ENCODE measurements around the gene FARS2. TPM values are rescaled to one million over a fixed set of nuclear protein-coding genes. Genes with fewer than 3 reads are reported as not detected.

Gene FARS2
- total and polyA plus RNA-seq, 2 donors (not counting 1 experiment from before 2014, with no cell fraction given), result 33.0 to 35.5 TPM

GRCh38 chr6:5511954-5512353 lies 250.6 kb downstream of the FARS2 start:
- intact Hi-C loops (cut with micrococcal nuclease), result no loop called here
- TF ChIP-seq EZH2 (IDR thresholded peaks at IDR 0.05; ENCODE audit: borderline replicate concordance, insufficient read depth, low read depth, low read length, poor library complexity, severe bottlenecking), result no peak
- no peak for TF ChIP-seq CTCF (IDR thresholded peaks at IDR 0.05)
- ATAC-seq (ENCODE audit: low read depth) (no peak), DNase-seq (no peak)
- Histone ChIP-seq H3K9ac (ENCODE audit: low read length) (no peak overlapping the region), H3K4me1 (ENCODE audit: control insufficient read depth in 2 of 2, insufficient read depth in 2 of 2, low read length in 2 of 2) (peaks cover 16 to 17% of the 10 kb centered on the region in 2 donors), H3K4me2 (replicated peaks; ENCODE audit: low read depth, low read length, poor library complexity, severe bottlenecking) (no peak overlapping the region), H3K27me3 (replicated peaks in 1 of 4; ENCODE audit: control extremely low read depth in 1 of 4, control insufficient read depth in 3 of 4, insufficient read depth in 4 of 4, low read length in 3 of 4) (no peaks in the 10 kb centered on the region), H3K4me3 (ENCODE audit: control extremely low read depth in 1 of 5, extremely low read depth in 1 of 5, insufficient read depth in 1 of 5, low read depth in 2 of 5, low read length in 4 of 5) (no peak overlapping the region), H3K9me3 (ENCODE audit: control extremely low read depth in 1 of 3, control insufficient read depth in 2 of 3, insufficient read depth in 1 of 3, low read length in 2 of 3) (no peaks in the 10 kb centered on the region), H3K36me3 (replicated peaks in 1 of 2; ENCODE audit: control extremely low read depth in 1 of 2, control insufficient read depth in 1 of 2, extremely low read depth in 1 of 2, insufficient read depth in 2 of 2, low read length in 1 of 2) (no peaks in the 10 kb centered on the region), H2AFZ (ENCODE audit: insufficient read depth, low read depth, low read length, poor library complexity, severe bottlenecking) (no peak overlapping the region), H3K79me2 (ENCODE audit: control insufficient read depth, insufficient read depth, low read length) (peaks cover 4% of the 10 kb centered on the region), H3K27ac (ENCODE audit: low read length in 2 of 2) (no peak overlapping the region), H4K20me1 (ENCODE audit: control insufficient read depth, insufficient read depth, low read length, poor library complexity, severe bottlenecking) (no peaks in the 10 kb centered on the region)
- POLR2A ChIA-PET, result no interaction called here
- H3K9me3 Mint-ChIP-seq (ENCODE audit: insufficient read depth), result no peaks in the 10 kb centered on the region
- no peak overlapping the region for H3K27ac Mint-ChIP-seq
- CTCF ChIA-PET, result interaction anchor here (1.0 to 1.8 kb wide), 2 partner anchors 13 to 22 kb away, joined by 3 read pairs; no protein-coding TSS in a partner anchor
- peaks cover 22% of the 10 kb centered on the region for H3K4me1 Mint-ChIP-seq
- no CpG with 5 or more reads among the region's 3 CpGs for WGBS (ENCODE audit: insufficient coverage)
- no peak overlapping the region for H3K4me3 Mint-ChIP-seq
- no peaks in the 10 kb centered on the region for H3K27me3 Mint-ChIP-seq

DNA sequence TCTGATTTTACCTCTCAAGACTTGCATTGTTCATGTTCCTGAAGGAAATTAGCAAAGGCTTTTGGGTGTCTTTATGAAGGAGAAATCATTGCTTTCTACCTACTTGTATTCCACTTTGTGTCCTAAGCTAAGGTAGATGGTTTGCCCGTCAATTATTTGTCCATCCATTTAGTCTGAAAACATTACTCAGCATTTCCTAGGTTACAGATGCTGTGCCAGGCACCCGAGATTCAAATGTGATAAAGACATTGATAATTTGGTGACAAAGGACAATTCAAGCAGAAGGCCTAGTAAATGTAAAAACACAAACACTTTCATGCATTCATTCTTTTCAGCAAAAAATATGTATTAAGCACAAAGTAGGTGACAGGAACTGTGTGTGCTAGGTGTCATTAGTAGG lies 251.1 kb downstream of the FARS2 start:
- Mint-ChIP-seq H3K27ac (no peak overlapping the region), H3K27me3 (no peaks in the 10 kb centered on the region), H3K4me3 (no peak overlapping the region), H3K4me1 (peaks cover 18% of the 10 kb centered on the region), H3K9me3 (ENCODE audit: insufficient read depth) (no peaks in the 10 kb centered on the region)
- TF ChIP-seq CTCF (IDR thresholded peaks at IDR 0.05) (no peak), EZH2 (IDR thresholded peaks at IDR 0.05; ENCODE audit: borderline replicate concordance, insufficient read depth, low read depth, low read length, poor library complexity, severe bottlenecking) (no peak)
- Histone ChIP-seq H3K27ac (ENCODE audit: low read length in 2 of 2) (no peak overlapping the region), H3K4me2 (replicated peaks; ENCODE audit: low read depth, low read length, poor library complexity, severe bottlenecking) (no peak overlapping the region), H3K36me3 (replicated peaks in 1 of 2; ENCODE audit: control extremely low read depth in 1 of 2, control insufficient read depth in 1 of 2, extremely low read depth in 1 of 2, insufficient read depth in 2 of 2, low read length in 1 of 2) (no peaks in the 10 kb centered on the region), H4K20me1 (ENCODE audit: control insufficient read depth, insufficient read depth, low read length, poor library complexity, severe bottlenecking) (no peaks in the 10 kb centered on the region), H3K9me3 (ENCODE audit: control extremely low read depth in 1 of 3, control insufficient read depth in 2 of 3, insufficient read depth in 1 of 3, low read length in 2 of 3) (no peaks in the 10 kb centered on the region), H2AFZ (ENCODE audit: insufficient read depth, low read depth, low read length, poor library complexity, severe bottlenecking) (no peak overlapping the region), H3K4me3 (ENCODE audit: control extremely low read depth in 1 of 5, extremely low read depth in 1 of 5, insufficient read depth in 1 of 5, low read depth in 2 of 5, low read length in 4 of 5) (no peak overlapping the region), H3K4me1 (ENCODE audit: control insufficient read depth in 2 of 2, insufficient read depth in 2 of 2, low read length in 2 of 2) (peaks cover 11 to 12% of the 10 kb centered on the region in 2 donors), H3K27me3 (replicated peaks in 1 of 4; ENCODE audit: control extremely low read depth in 1 of 4, control insufficient read depth in 3 of 4, insufficient read depth in 4 of 4, low read length in 3 of 4) (no peaks in the 10 kb centered on the region), H3K9ac (ENCODE audit: low read length) (no peak overlapping the region), H3K79me2 (ENCODE audit: control insufficient read depth, insufficient read depth, low read length) (peaks cover 4% of the 10 kb centered on the region)
- no peak for DNase-seq
- POLR2A ChIA-PET, result no interaction called here
- ATAC-seq (ENCODE audit: low read depth), result no peak
- intact Hi-C loops (cut with micrococcal nuclease), result no loop called here
- no CpG with 5 or more reads among the region's 2 CpGs for WGBS (ENCODE audit: insufficient coverage)
- CTCF ChIA-PET, result no interaction called here
